HEK293 (cell line): ENCODE results near the gene PIGN.

Source experiments
- FEZF1 ChIP-seq: fragments of 450-650 bp; formaldehyde crosslinking; IDR thresholded peaks from 2 replicates; pipeline ENCODE4 v1.5.1; 2016; ENCODE audit warnings: missing biosample characterization, missing genetic modification characterization
- HOXD13 ChIP-seq: sonication (generic); formaldehyde crosslinking; IDR thresholded peaks from 2 replicates; pipeline ENCODE4 v1.8.0; 2022; ENCODE audit warnings: missing genetic modification reagents, borderline replicate concordance
- IKZF3 ChIP-seq: fragments of 450-650 bp; IDR thresholded peaks from 2 replicates; pipeline ENCODE4 v1.5.0; 2018; ENCODE audit warnings: missing biosample characterization, mild to moderate bottlenecking, missing genetic modification characterization, moderate library complexity
- KLF1 ChIP-seq: fragments of 450-650 bp; formaldehyde crosslinking; IDR thresholded peaks from 2 replicates; pipeline ENCODE4 v1.5.1; 2016; ENCODE audit warnings: missing biosample characterization, missing genetic modification characterization
- KLF16 ChIP-seq: fragments of 450-650 bp; formaldehyde crosslinking; IDR thresholded peaks from 2 replicates; pipeline ENCODE4 v1.5.1; 2017; ENCODE audit warnings: missing biosample characterization, missing genetic modification characterization
- SALL2 ChIP-seq: fragments of 450-650 bp; formaldehyde crosslinking; IDR thresholded peaks from 2 replicates; pipeline ENCODE4 v1.5.0; 2017; ENCODE audit warnings: missing biosample characterization, mild to moderate bottlenecking, missing genetic modification characterization, borderline replicate concordance
- SETDB1 ChIP-seq: IDR thresholded peaks from one replicate; pipeline ENCODE4 v1.6.1; 2017; ENCODE audit warnings: mild to moderate bottlenecking, low read length, moderate library complexity, mixed read lengths; ENCODE audit not compliant: insufficient read length
- ZBTB17 ChIP-seq: fragments of 450-650 bp; formaldehyde crosslinking; IDR thresholded peaks from 2 replicates; pipeline ENCODE4 v1.5.1; 2016; ENCODE audit warnings: missing biosample characterization, missing genetic modification characterization
- ZBTB7A ChIP-seq: fragments of 450-650 bp; formaldehyde crosslinking; IDR thresholded peaks from 2 replicates; pipeline ENCODE4 v1.5.1; 2016; ENCODE audit warnings: low read depth, missing biosample characterization, missing genetic modification characterization
- ZIC2 ChIP-seq: fragments of 450-650 bp; formaldehyde crosslinking; IDR thresholded peaks from 2 replicates; pipeline ENCODE4 v1.5.1; 2016; ENCODE audit warnings: missing biosample characterization, missing genetic modification characterization
- ZNF112 ChIP-seq: fragments of 450-650 bp; formaldehyde crosslinking; IDR thresholded peaks from 2 replicates; pipeline ENCODE4 v1.5.0; 2017; ENCODE audit warnings: missing biosample characterization, missing genetic modification characterization
- ZNF121 ChIP-seq: fragments of 450-650 bp; formaldehyde crosslinking; IDR thresholded peaks from 2 replicates; pipeline ENCODE4 v1.5.1; 2016; ENCODE audit warnings: missing biosample characterization, missing genetic modification characterization
- ZNF146 ChIP-seq: fragments of 450-650 bp; formaldehyde crosslinking; IDR thresholded peaks from 2 replicates; pipeline ENCODE4 v1.5.1; 2016; ENCODE audit warnings: missing biosample characterization, missing genetic modification characterization
- ZNF155 ChIP-seq: fragments of 450-650 bp; formaldehyde crosslinking; IDR thresholded peaks from 2 replicates; pipeline ENCODE4 v1.5.1; 2016; ENCODE audit warnings: missing biosample characterization, missing genetic modification characterization
- ZNF157 ChIP-seq: fragments of 450-650 bp; formaldehyde crosslinking; IDR thresholded peaks from 2 replicates; pipeline ENCODE4 v1.5.1; 2016; ENCODE audit warnings: missing biosample characterization, missing genetic modification characterization
- ZNF16 ChIP-seq: fragments of 450-650 bp; formaldehyde crosslinking; IDR thresholded peaks from 2 replicates; pipeline ENCODE4 v1.5.1; 2016; ENCODE audit warnings: low read depth, missing biosample characterization, missing genetic modification characterization
- ZNF335 ChIP-seq: fragments of 450-650 bp; formaldehyde crosslinking; conservative IDR thresholded peaks from 2 replicates; pipeline ENCODE4 v1.5.1; 2016; ENCODE audit warnings: missing biosample characterization, missing genetic modification characterization
- ZNF366 ChIP-seq: fragments of 450-650 bp; formaldehyde crosslinking; conservative IDR thresholded peaks from 2 replicates; pipeline ENCODE4 v1.5.1; 2016; ENCODE audit warnings: missing biosample characterization, missing genetic modification characterization
- ZNF398 ChIP-seq: fragments of 450-650 bp; formaldehyde crosslinking; IDR thresholded peaks from 2 replicates; pipeline ENCODE4 v1.5.1; 2017; ENCODE audit warnings: missing biosample characterization, missing genetic modification characterization
- ZNF449 ChIP-seq: fragments of 450-650 bp; formaldehyde crosslinking; IDR thresholded peaks from 2 replicates; pipeline ENCODE4 v1.5.1; 2017; ENCODE audit warnings: missing biosample characterization, mild to moderate bottlenecking, missing genetic modification characterization, moderate library complexity
- ZNF48 ChIP-seq: fragments of 450-650 bp; formaldehyde crosslinking; IDR thresholded peaks from 2 replicates; pipeline ENCODE4 v1.5.1; 2016; ENCODE audit warnings: missing biosample characterization, missing genetic modification characterization
- ZNF530 ChIP-seq: fragments of 450-650 bp; formaldehyde crosslinking; IDR thresholded peaks from 2 replicates; pipeline ENCODE4 v1.5.1; 2016; ENCODE audit warnings: low read depth, missing biosample characterization, missing genetic modification characterization
- ZNF621 ChIP-seq: fragments of 450-650 bp; formaldehyde crosslinking; IDR thresholded peaks from 2 replicates; pipeline ENCODE4 v1.5.1; 2017; ENCODE audit warnings: missing biosample characterization, missing genetic modification characterization
- ZNF626 ChIP-seq: fragments of 450-650 bp; sonication (Bioruptor Pico); formaldehyde crosslinking; IDR thresholded peaks from 2 replicates; pipeline ENCODE4 v1.5.1; 2018; ENCODE audit warnings: missing biosample characterization, missing genetic modification characterization, inconsistent platforms
- ZNF76 ChIP-seq: fragments of 450-650 bp; formaldehyde crosslinking; IDR thresholded peaks from 2 replicates; pipeline ENCODE4; 2016; ENCODE audit warnings: low read depth, missing biosample characterization, missing genetic modification characterization, borderline replicate concordance
- ZNF776 ChIP-seq: fragments of 450-650 bp; formaldehyde crosslinking; IDR thresholded peaks from 2 replicates; pipeline ENCODE4 v1.5.0; 2017; ENCODE audit warnings: missing biosample characterization, missing genetic modification characterization, borderline replicate concordance
- ZNF792 ChIP-seq: fragments of 450-650 bp; formaldehyde crosslinking; IDR thresholded peaks from 2 replicates; pipeline ENCODE4 v1.5.1; 2016; ENCODE audit warnings: missing biosample characterization, missing genetic modification characterization
- ZXDB ChIP-seq: fragments of 450-650 bp; formaldehyde crosslinking; IDR thresholded peaks from 2 replicates; pipeline ENCODE4 v1.5.1; 2016; ENCODE audit warnings: missing biosample characterization, missing genetic modification characterization
- TF ChIP-seq, protein P1 (sequence below): fragments of 450-650 bp; formaldehyde crosslinking; conservative IDR thresholded peaks from 2 replicates; pipeline ENCODE4 v1.5.1; 2016; ENCODE audit warnings: low read depth, missing biosample characterization, missing genetic modification characterization
- TF ChIP-seq, protein P2 (sequence below): fragments of 450-650 bp; formaldehyde crosslinking; IDR thresholded peaks from 2 replicates; pipeline ENCODE4 v1.5.1; 2016; ENCODE audit warnings: missing biosample characterization, missing genetic modification characterization
- TF ChIP-seq, protein P3 (sequence below): fragments of 450-650 bp; formaldehyde crosslinking; IDR thresholded peaks from 2 replicates; pipeline ENCODE4 v1.5.1; 2016; ENCODE audit warnings: missing biosample characterization, missing genetic modification characterization

PIGN gene

GRCh38 chr18:62186774-62187542 lies at the start of gene PIGN, which contains the start of gene RELCH (continued):
- no peak for TF ChIP-seq ZNF621
- no peak for TF ChIP-seq ZNF16 (tag by site-specific recombination)
- no peak for TF ChIP-seq ZNF530 (tag by site-specific recombination)
- no peak for TF ChIP-seq ZNF449 (tag by site-specific recombination)
- no peak for TF ChIP-seq ZNF626 (tag by site-specific recombination)
- TF ChIP-seq ZNF48 (tag by site-specific recombination) = no peak
- TF ChIP-seq ZNF155 (tag by site-specific recombination) = no peak
- 0 out of 2 replicates have a peak, but pooled peaks have one; percentile 20 for TF ChIP-seq ZNF792 (tag by site-specific recombination)
- peak; percentile 79 for TF ChIP-seq ZNF335 (tag by site-specific recombination)
- TF ChIP-seq HOXD13 (CRISPR knock-in tag) = no peak
- peak; percentile 2; the same call in 1 of the 2 replicates for TF ChIP-seq ZIC2 (tag by site-specific recombination)
- no peak for TF ChIP-seq ZBTB17
- peak; percentile 56; the same call in 1 of the 2 replicates for TF ChIP-seq ZBTB7A (tag by site-specific recombination)
- TF ChIP-seq FEZF1 (tag by site-specific recombination) = no peak
- TF ChIP-seq ZNF121 = peak; percentile 41; the same call in 1 of the 2 replicates
- no peak for TF ChIP-seq SALL2 (tag by site-specific recombination)
- TF ChIP-seq, protein P1, sequence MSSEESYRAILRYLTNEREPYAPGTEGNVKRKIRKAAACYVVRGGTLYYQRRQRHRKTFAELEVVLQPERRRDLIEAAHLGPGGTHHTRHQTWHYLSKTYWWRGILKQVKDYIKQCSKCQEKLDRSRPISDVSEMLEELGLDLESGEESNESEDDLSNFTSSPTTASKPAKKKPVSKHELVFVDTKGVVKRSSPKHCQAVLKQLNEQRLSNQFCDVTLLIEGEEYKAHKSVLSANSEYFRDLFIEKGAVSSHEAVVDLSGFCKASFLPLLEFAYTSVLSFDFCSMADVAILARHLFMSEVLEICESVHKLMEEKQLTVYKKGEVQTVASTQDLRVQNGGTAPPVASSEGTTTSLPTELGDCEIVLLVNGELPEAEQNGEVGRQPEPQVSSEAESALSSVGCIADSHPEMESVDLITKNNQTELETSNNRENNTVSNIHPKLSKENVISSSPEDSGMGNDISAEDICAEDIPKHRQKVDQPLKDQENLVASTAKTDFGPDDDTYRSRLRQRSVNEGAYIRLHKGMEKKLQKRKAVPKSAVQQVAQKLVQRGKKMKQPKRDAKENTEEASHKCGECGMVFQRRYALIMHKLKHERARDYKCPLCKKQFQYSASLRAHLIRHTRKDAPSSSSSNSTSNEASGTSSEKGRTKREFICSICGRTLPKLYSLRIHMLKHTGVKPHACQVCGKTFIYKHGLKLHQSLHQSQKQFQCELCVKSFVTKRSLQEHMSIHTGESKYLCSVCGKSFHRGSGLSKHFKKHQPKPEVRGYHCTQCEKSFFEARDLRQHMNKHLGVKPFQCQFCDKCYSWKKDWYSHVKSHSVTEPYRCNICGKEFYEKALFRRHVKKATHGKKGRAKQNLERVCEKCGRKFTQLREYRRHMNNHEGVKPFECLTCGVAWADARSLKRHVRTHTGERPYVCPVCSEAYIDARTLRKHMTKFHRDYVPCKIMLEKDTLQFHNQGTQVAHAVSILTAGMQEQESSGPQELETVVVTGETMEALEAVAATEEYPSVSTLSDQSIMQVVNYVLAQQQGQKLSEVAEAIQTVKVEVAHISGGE = peak; percentile 71
- 0 out of 2 replicates have a peak, but pooled peaks have one; percentile 15 for TF ChIP-seq IKZF3 (tag by site-specific recombination)
- no peak for TF ChIP-seq SETDB1
- peak; percentile 10; the same call in 1 of the 2 replicates for TF ChIP-seq KLF1 (tag by site-specific recombination)
- peak; percentile 63 for TF ChIP-seq ZXDB (tag by site-specific recombination)
- TF ChIP-seq, protein P2, sequence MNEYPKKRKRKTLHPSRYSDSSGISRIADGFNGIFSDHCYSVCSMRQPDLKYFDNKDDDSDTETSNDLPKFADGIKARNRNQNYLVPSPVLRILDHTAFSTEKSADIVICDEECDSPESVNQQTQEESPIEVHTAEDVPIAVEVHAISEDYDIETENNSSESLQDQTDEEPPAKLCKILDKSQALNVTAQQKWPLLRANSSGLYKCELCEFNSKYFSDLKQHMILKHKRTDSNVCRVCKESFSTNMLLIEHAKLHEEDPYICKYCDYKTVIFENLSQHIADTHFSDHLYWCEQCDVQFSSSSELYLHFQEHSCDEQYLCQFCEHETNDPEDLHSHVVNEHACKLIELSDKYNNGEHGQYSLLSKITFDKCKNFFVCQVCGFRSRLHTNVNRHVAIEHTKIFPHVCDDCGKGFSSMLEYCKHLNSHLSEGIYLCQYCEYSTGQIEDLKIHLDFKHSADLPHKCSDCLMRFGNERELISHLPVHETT = no peak
- no peak for TF ChIP-seq ZNF157 (tag by site-specific recombination)
- no peak for TF ChIP-seq ZNF776 (tag by site-specific recombination)
- TF ChIP-seq ZNF398 (tag by site-specific recombination) = peak; percentile 38
- TF ChIP-seq ZNF76 (tag by site-specific recombination) = peak; percentile 25; the same call in 1 of the 2 replicates
- TF ChIP-seq ZNF112 = no peak
- TF ChIP-seq ZNF146 (tag by site-specific recombination) = no peak
- TF ChIP-seq ZNF366 (tag by site-specific recombination) = no peak
- peak; percentile 62 for TF ChIP-seq KLF16 (tag by site-specific recombination)
- TF ChIP-seq, protein P3, sequence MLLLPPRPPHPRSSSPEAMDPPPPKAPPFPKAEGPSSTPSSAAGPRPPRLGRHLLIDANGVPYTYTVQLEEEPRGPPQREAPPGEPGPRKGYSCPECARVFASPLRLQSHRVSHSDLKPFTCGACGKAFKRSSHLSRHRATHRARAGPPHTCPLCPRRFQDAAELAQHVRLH (tag by site-specific recombination) = peak; percentile 79
